Measurements from ENCODE around the gene LAD1.

Gene LAD1

DNA sequence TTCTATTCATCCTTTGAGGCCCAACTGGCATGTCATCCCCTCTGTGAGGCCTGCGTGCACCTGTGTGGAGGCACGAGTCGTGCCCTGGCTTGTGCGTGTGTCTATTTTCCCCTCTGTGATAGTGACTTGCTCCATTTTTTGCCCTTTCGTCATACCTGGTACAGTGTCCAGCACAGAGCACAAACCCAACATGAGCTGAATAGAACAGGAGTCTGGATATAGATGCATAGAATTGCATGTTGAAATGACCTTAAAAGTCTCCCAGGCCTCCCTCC, 54.1 kb downstream of the LAD1 start:
- DNase-seq (ENCODE audit: low read depth): no peak
- H3K4me3 ChIP-seq (ENCODE audit: low read depth, low read length): no peak overlapping the region
- TF ChIP-seq, protein P1, sequence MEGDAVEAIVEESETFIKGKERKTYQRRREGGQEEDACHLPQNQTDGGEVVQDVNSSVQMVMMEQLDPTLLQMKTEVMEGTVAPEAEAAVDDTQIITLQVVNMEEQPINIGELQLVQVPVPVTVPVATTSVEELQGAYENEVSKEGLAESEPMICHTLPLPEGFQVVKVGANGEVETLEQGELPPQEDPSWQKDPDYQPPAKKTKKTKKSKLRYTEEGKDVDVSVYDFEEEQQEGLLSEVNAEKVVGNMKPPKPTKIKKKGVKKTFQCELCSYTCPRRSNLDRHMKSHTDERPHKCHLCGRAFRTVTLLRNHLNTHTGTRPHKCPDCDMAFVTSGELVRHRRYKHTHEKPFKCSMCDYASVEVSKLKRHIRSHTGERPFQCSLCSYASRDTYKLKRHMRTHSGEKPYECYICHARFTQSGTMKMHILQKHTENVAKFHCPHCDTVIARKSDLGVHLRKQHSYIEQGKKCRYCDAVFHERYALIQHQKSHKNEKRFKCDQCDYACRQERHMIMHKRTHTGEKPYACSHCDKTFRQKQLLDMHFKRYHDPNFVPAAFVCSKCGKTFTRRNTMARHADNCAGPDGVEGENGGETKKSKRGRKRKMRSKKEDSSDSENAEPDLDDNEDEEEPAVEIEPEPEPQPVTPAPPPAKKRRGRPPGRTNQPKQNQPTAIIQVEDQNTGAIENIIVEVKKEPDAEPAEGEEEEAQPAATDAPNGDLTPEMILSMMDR (IDR thresholded peaks at IDR 0.05; ENCODE audit: low read depth, low read length, missing control alignments): no peak

DNA sequence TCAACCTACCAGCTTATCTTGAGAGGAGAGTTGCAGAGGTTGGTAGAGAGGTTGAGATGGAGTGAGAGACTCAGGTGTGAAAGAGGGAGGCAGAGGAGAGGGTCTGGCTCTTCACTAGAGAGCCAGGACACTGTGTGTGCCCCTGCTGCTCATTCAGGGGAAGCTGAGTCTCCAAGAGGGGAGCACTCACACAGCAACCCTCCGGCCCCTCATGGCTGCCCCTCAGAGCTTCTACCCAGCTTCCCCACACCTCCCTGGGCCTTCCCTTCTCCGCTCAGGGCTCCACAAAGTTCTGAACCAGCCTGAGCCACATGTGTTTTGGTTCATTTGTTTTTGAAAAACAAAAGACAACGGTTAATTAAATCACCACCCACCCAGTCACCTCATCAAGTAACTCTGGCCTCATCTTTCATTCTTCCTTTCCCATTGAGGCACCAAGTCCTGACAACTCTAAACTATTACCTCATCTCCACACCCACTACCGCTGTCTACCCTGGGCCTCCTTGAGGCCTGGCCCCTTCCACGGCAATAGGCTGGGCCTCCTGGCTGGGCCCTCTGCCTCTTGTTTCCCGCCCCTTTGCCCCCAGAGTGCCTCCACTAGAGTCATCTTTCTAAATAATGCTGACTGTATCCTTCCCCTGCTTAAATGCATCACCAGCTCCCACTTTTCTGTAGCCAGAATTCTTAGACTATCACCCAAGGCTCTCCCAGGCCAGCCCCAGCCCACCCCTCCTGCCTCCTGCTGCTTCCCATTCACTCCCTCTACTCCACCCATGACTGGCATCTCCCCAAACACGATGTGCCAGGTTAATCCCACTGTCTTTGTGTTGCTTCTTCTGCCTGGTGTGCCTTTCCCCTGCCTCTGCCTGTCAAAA, 54.7 kb downstream of the LAD1 start:
- TF ChIP-seq, protein P1 (IDR thresholded peaks at IDR 0.05; ENCODE audit: low read depth, low read length, missing control alignments): no peak
- DNase-seq (ENCODE audit: low read depth): no peak

DNA sequence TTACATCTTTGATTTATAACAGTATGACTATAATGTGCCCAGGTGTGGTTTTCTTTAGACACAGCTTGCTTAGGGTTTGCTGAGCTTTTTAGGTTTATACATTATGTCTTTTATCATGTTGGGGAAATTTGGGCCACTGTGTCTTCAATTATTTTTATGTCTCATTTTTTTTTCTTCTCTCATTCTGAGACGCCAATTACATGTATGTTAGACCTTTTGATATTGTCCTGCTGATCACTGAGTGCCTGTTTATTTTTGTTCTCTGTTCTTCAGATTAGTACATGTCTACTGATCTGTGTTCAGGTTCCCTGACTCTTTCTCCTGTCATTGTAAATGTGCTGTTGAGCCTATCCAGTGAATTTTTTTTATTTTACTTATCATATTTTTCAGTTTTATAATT, 57.7 kb downstream of the LAD1 start:
- TF ChIP-seq, protein P1 (IDR thresholded peaks at IDR 0.05; ENCODE audit: low read depth, low read length, missing control alignments): no peak
- DNase-seq (ENCODE audit: low read depth): no peak
- no peak overlapping the region for H3K4me3 ChIP-seq (ENCODE audit: low read depth, low read length)

More for the DNA sequence above, 54.7 kb downstream of the LAD1 start:
- H3K4me3 ChIP-seq (ENCODE audit: low read depth, low read length): no peak overlapping the region

DNA sequence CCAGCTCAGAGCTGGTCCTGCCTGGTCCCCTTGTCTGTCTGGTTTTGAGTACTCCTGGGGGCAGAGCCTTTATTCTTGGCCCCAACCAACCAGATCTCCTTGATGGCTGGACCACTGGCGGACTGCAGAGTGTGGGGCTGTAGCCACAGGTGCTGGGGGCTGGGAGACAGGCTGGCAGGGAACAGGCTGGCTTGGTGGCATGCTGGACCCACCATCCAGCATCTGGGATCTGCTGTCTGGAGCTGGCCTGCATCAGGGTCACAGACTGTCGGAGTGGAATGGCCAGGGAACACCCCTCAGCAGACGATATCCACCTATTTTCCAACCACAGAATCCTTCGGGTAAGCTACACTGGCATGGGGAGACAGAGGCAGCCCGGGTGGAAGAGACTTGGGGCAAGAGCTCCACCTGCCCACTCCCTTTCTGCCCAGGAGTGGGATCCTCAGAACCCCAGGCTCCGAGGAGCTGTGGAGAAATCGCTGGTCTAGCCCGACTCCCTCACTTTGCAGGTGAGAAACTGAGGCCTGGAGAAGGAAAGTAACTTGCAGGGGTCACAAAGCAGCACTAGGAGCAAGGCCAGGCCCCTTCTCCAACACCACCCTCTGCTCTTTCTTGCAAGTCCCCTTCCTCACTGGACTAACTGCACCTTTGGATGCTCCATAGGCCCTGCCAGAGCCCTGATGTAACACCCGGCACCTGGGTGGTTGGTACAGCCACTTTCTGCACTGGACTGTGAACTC, 62.2 kb downstream of the LAD1 start:
- DNase-seq (ENCODE audit: low read depth): no peak
- TF ChIP-seq, protein P1 (IDR thresholded peaks at IDR 0.05; ENCODE audit: low read depth, low read length, missing control alignments): no peak
- no peak overlapping the region for H3K4me3 ChIP-seq (ENCODE audit: low read depth, low read length)

DNA sequence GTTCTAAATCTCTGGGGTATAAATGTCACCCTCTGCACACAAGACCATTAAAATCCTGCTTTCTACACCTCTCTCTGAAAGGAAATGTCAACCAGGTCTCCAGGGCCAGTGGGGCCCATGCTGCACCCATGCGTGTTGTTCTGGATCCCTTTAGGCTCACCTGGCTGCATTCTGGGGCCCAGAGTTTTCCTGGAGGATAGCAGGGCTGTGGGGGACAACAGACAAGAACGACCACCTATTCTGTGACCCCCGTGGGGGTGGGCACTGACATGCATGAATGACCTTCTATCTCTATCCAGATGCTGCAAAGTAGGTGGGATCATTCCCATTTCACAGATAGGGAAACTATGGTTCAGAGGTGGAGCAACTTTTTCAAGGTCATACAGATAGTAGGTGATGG, 63.2 kb downstream of the LAD1 start:
- no peak overlapping the region for H3K4me3 ChIP-seq (ENCODE audit: low read depth, low read length)
- TF ChIP-seq, protein P1 (IDR thresholded peaks at IDR 0.05; ENCODE audit: low read depth, low read length, missing control alignments): no peak
- DNase-seq (ENCODE audit: low read depth): no peak

DNA sequence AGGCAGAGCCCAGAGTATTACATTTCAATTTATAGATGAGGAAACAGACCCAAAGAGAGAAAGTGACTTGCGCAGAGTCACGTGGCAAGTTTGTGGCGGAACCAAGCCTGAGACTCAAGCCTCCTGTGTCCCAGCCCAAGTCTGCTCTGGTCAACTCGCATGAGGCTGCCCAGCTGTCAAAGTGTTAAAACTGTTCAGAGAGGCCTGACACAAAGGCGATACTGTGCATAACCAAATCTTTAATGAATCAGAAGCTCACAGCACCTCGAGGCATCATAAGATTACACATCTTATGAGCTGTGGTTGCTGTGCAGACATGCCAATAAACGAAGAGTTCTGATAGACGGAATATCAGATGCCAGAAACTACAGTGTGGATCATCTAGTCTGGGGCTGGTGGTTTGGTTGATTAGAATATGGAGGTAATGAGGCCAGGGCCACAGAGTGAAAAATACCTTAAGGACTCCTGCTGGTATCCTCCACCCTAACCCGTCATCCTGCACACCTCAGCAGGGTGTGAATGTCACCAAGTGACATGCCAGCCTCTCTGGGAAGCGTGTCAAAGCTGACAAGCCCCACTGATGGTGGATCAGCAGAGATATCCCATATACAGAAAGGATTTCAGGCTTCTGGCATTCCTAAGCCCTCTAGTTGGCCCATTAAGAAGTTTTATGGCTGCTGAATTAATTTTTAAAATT, 63.8 kb downstream of the LAD1 start:
- H3K4me3 ChIP-seq (ENCODE audit: low read depth, low read length): no peak overlapping the region
- TF ChIP-seq, protein P1 (IDR thresholded peaks at IDR 0.05; ENCODE audit: low read depth, low read length, missing control alignments): no peak
- DNase-seq (ENCODE audit: low read depth): no peak

All from GM12864 (cell line).